ENCODE measurements around the gene SSC4D.

- TF ChIP-seq CTCF (conservative IDR thresholded peaks at IDR 0.05) (no peak), ZFX (IDR thresholded peaks at IDR 0.05) (no peak)
Measured at GRCh38 chr7:76395965-76396726, 13.4 kb downstream of the SSC4D start.
